Adrenal gland (tissue), 5 donors: Measurements from ENCODE around the gene TERF2IP.

Experiments
- CTCF ChIP-seq, 6 experiments: fragments of 450-650 bp in 4 of 6; fragments of 200-600 bp in 2 of 6; sonication (generic) in 1 of 6; IDR thresholded peaks; 1 replicate in 5 of 6; 2 replicates in 1 of 6; pipeline versions ENCODE4 v1.5.1 to v1.8.0; 2016 to 2021; ENCODE audit warnings: antibody characterized with exemption in 6 of 6, mild to moderate bottlenecking in 2 of 6, moderate library complexity in 1 of 6
- POLR2A ChIP-seq, 2 donors: fragments of 450-650 bp; IDR thresholded peaks; one replicate each; pipeline ENCODE4 v1.6.1; 2017; ENCODE audit warnings: antibody characterized with exemption in 2 of 2, mild to moderate bottlenecking in 2 of 2, moderate library complexity in 1 of 2
- donor health status: DM: no; HTN: no; CAD: no.

GRCh38 chr16:75632857-75633256 is 14.7 kb upstream of the TERF2IP start:
- TF ChIP-seq POLR2A (IDR thresholded peaks at IDR 0.05) (no peak), CTCF (IDR thresholded peaks at IDR 0.05) (no peak)
